Astrocyte of the spinal cord (primary cell): ENCODE data around the gene SEBOX.

ENCODE experiments used
- DNase-seq: peaks from one replicate; pipeline ENCODE4 v3.0.0; 2011; ENCODE audit warnings: low read depth, low spot score
- H3K4me3 ChIP-seq: 2 replicates; pipeline ENCODE4 v1.5.1; 2011; ENCODE audit warnings: low read depth, mild to moderate bottlenecking, low read length, moderate library complexity
- CTCF ChIP-seq: IDR thresholded peaks from 2 replicates; pipeline ENCODE4 v1.5.1; 2012; ENCODE audit warnings: low read depth, mild to moderate bottlenecking, low read length, inconsistent platforms
- in situ Hi-C: cut with HindIII; loops from 2 replicates; pipeline ENCODE4 v1.10.0; 2017; ENCODE audit warnings: low sequenced_read_pairs

SEBOX gene

GRCh38 chr17:28381141-28381825 lies 16.3 kb upstream of the SEBOX start:
- in situ Hi-C loops, result no loop called here
- no peak for DNase-seq
- no peak overlapping the region for H3K4me3 ChIP-seq
- TF ChIP-seq CTCF, result peak; percentile 29

GRCh38 chr17:28379814-28380801 lies 15.1 kb upstream of the SEBOX start:
- in situ Hi-C loops, result no loop called here
- TF ChIP-seq CTCF, result no peak
- DNase-seq, result no peak
- H3K4me3 ChIP-seq, result no peak overlapping the region

GRCh38 chr17:28372945-28373274 lies 7.9 kb upstream of the SEBOX start:
- peak overlapping the region; percentile 60 for H3K4me3 ChIP-seq
- in situ Hi-C loops, result no loop called here
- DNase-seq, result no peak
- no peak for TF ChIP-seq CTCF

- peak; percentile 33 for DNase-seq
- in situ Hi-C loops, result no loop called here
- H3K4me3 ChIP-seq, result peak overlapping the region; percentile 60
- no peak for TF ChIP-seq CTCF
Observed at GRCh38 chr17:28372203-28372944, 7.4 kb upstream of the SEBOX start.

GRCh38 chr17:28371245-28372202 lies 6.5 kb upstream of the SEBOX start, which contains the start of gene SARM1:
SARM1 (plus strand) TSS chr17:28371694; CDS start chr17:28372033, 339 bp downstream.
- in situ Hi-C loops, result no loop called here
- peak within 1 kb of the TSS; percentile 60 for H3K4me3 ChIP-seq
- TF ChIP-seq CTCF, result no peak
- peak; percentile 92 for DNase-seq

GRCh38 chr17:28370744-28371103 lies 5.7 kb upstream of the SEBOX start:
- no peak for TF ChIP-seq CTCF
- no peak for DNase-seq
- in situ Hi-C loops, result no loop called here
- H3K4me3 ChIP-seq, result peak overlapping the region; percentile 60
